DOHH2 (cell line): ENCODE measurements around the gene CCL13.

ENCODE experiments used
- CTCF ChIP-seq: fragments of 200-600 bp; sonication (generic); IDR thresholded peaks from one replicate; pipeline ENCODE4 v1.5.1; 2014; ENCODE audit warnings: antibody characterized with exemption, mild to moderate bottlenecking, low read depth, low read length; ENCODE audit not compliant: poor library complexity, severe bottlenecking
- EZH2phosphoT487 ChIP-seq: fragments of 200-600 bp; sonication (generic); IDR thresholded peaks from 2 replicates; pipeline ENCODE4 v1.6.1; 2017; ENCODE audit warnings: borderline replicate concordance, mild to moderate bottlenecking, antibody characterized with exemption, low read length, moderate library complexity, mixed read lengths

- no peak for TF ChIP-seq CTCF
- TF ChIP-seq EZH2phosphoT487, result no peak
Observed at GRCh38 chr17:34379868-34380267, 23.6 kb downstream of the CCL13 start.
